ENCODE data around the gene RPS6KL1.

The RPS6KL1 gene

GRCh38 chr14:74952180-74952665, 29.2 kb upstream of the RPS6KL1 start:
- no peak for DNase-seq

- DNase-seq, result no peak
Observed at GRCh38 chr14:74951443-74952179, 28.6 kb upstream of the RPS6KL1 start.

- no peak for DNase-seq
Observed at GRCh38 chr14:74950795-74951442, 27.9 kb upstream of the RPS6KL1 start.

- DNase-seq, result no peak
Observed at GRCh38 chr14:74949859-74950573, 27.0 kb upstream of the RPS6KL1 start.

GRCh38 chr14:74949191-74949601, 26.1 kb upstream of the RPS6KL1 start:
- no peak for DNase-seq

GRCh38 chr14:74948228-74949175, 25.4 kb upstream of the RPS6KL1 start:
- no peak for DNase-seq

- no peak for DNase-seq
Observed at GRCh38 chr14:74947353-74948227, 24.5 kb upstream of the RPS6KL1 start.

- DNase-seq, result no peak
Observed at GRCh38 chr14:74946659-74947281, 23.7 kb upstream of the RPS6KL1 start.

GRCh38 chr14:74945852-74946658, 23.0 kb upstream of the RPS6KL1 start:
- DNase-seq, result peak; percentile 59

- DNase-seq, result peak; percentile 13
Observed at GRCh38 chr14:74945261-74945851, 22.3 kb upstream of the RPS6KL1 start.

- DNase-seq, result no peak
Observed at GRCh38 chr14:74942608-74943007, 19.5 kb upstream of the RPS6KL1 start.

- DNase-seq, result no peak
Observed at GRCh38 chr14:74942181-74942580, 19.1 kb upstream of the RPS6KL1 start.

- DNase-seq, result no peak
Observed at GRCh38 chr14:74941676-74942097, 18.6 kb upstream of the RPS6KL1 start.

- DNase-seq, result no peak
Observed at GRCh38 chr14:74940956-74941565, 18.0 kb upstream of the RPS6KL1 start.

GRCh38 chr14:74938531-74939495, 15.8 kb upstream of the RPS6KL1 start:
- DNase-seq, result no peak

GRCh38 chr14:74937171-74937570, 14.1 kb upstream of the RPS6KL1 start:
- DNase-seq, result no peak

- no peak for DNase-seq
Observed at GRCh38 chr14:74936731-74937130, 13.7 kb upstream of the RPS6KL1 start.

GRCh38 chr14:74936151-74936550, 13.1 kb upstream of the RPS6KL1 start:
- DNase-seq, result no peak
